ENCODE results near the gene GUK1.

Gene GUK1

GRCh38 chr1:228095938-228096337, 44.1 kb upstream of the GUK1 start:
- TF ChIP-seq POLR2AphosphoS5 (IDR thresholded peaks at IDR 0.05; ENCODE audit: low read depth) (no peak), CTCF (IDR thresholded peaks at IDR 0.05; ENCODE audit: insufficient read depth, low read length) (no peak), SPI1 (IDR thresholded peaks at IDR 0.05; ENCODE audit: borderline replicate concordance, low read depth) (no peak), GABPA (IDR thresholded peaks at IDR 0.05; ENCODE audit: low read depth) (no peak), REST (IDR thresholded peaks at IDR 0.05; ENCODE audit: insufficient replicate concordance, low read depth) (no peak)
- no peaks in the 10 kb centered on the region for H3K27me3 ChIP-seq (ENCODE audit: insufficient read depth, poor library complexity, severe bottlenecking)
- H3K27ac ChIP-seq (replicated peaks), result no peak overlapping the region
- no peak for DNase-seq (ENCODE audit: low read depth in 1 of 2, low spot score in 1 of 2)
- no peak overlapping the region for H3K4me3 ChIP-seq (replicated peaks; ENCODE audit: insufficient read depth, low read length)

GRCh38 chr1:228096416-228097332, 43.4 kb upstream of the GUK1 start:
- Histone ChIP-seq H3K4me3 (replicated peaks; ENCODE audit: insufficient read depth, low read length) (no peak overlapping the region), H3K27me3 (ENCODE audit: insufficient read depth, poor library complexity, severe bottlenecking) (no peaks in the 10 kb centered on the region), H3K27ac (replicated peaks) (no peak overlapping the region)
- no peak for DNase-seq (ENCODE audit: low read depth in 1 of 2, low spot score in 1 of 2)
- TF ChIP-seq SPI1 (IDR thresholded peaks at IDR 0.05; ENCODE audit: borderline replicate concordance, low read depth), result no peak
- no peak for TF ChIP-seq POLR2AphosphoS5 (IDR thresholded peaks at IDR 0.05; ENCODE audit: low read depth)
- TF ChIP-seq REST (IDR thresholded peaks at IDR 0.05; ENCODE audit: insufficient replicate concordance, low read depth), result no peak
- TF ChIP-seq CTCF (IDR thresholded peaks at IDR 0.05; ENCODE audit: insufficient read depth, low read length), result no peak
- TF ChIP-seq GABPA (IDR thresholded peaks at IDR 0.05; ENCODE audit: low read depth), result no peak

- H3K27ac ChIP-seq (replicated peaks), result no peak overlapping the region
- no peaks in the 10 kb centered on the region for H3K27me3 ChIP-seq (ENCODE audit: insufficient read depth, poor library complexity, severe bottlenecking)
- DNase-seq (ENCODE audit: low read depth in 1 of 2, low spot score in 1 of 2), result no peak
- TF ChIP-seq CTCF (IDR thresholded peaks at IDR 0.05; ENCODE audit: insufficient read depth, low read length) (no peak), REST (IDR thresholded peaks at IDR 0.05; ENCODE audit: insufficient replicate concordance, low read depth) (no peak)
- no peak overlapping the region for H3K4me3 ChIP-seq (replicated peaks; ENCODE audit: insufficient read depth, low read length)
Measured at GRCh38 chr1:228097333-228098081, 42.6 kb upstream of the GUK1 start.

Data from HL-60 (cell line).